ENCODE results near the gene HIVEP1.

DNA sequence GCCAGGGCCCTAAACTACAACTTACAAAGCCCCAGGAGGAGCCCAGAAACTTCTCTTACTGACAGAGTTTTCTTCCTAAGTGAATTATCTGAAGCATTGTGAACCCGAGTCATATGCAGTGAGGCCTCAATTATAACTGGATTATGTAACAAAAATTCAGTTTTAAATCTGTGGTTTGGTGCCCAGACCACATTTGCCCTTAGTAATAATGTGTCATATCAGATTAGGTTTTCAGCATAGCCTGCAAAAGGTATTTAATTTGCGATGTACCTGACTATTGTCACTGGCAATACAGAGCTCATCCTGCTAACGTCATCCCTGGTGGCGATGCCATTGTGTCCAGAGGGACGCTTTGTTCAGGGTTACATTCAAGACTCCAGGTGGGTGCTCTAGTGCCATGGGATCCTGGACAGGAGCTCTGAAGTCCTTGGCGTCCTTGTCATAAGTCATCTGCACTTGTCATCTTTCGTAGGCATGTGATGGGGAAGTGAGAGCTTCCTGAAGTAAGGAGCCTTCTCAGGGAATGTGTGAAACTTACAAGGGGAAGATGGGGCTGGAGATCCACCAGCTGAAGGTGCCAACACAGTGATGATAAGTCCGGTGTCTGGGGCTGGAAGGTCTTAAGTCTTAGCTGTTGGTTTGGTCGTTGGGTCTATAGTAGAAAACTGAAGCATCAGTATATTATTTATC lies 65.1 kb downstream of the HIVEP1 start:
- TF ChIP-seq, protein P1, sequence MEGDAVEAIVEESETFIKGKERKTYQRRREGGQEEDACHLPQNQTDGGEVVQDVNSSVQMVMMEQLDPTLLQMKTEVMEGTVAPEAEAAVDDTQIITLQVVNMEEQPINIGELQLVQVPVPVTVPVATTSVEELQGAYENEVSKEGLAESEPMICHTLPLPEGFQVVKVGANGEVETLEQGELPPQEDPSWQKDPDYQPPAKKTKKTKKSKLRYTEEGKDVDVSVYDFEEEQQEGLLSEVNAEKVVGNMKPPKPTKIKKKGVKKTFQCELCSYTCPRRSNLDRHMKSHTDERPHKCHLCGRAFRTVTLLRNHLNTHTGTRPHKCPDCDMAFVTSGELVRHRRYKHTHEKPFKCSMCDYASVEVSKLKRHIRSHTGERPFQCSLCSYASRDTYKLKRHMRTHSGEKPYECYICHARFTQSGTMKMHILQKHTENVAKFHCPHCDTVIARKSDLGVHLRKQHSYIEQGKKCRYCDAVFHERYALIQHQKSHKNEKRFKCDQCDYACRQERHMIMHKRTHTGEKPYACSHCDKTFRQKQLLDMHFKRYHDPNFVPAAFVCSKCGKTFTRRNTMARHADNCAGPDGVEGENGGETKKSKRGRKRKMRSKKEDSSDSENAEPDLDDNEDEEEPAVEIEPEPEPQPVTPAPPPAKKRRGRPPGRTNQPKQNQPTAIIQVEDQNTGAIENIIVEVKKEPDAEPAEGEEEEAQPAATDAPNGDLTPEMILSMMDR (IDR thresholded peaks at IDR 0.05): no peak
- TF ChIP-seq POLR2A (IDR thresholded peaks at IDR 0.05): no peak

Measured in Peyer's patch (tissue), 4 donors.